Adrenal gland (tissue), 12 donors: ENCODE results near the gene USP22. TPM values are rescaled to one million over a fixed set of nuclear protein-coding genes. Genes with fewer than 3 reads are reported as not detected.

ENCODE experiments used
- DNase-seq, 7 donors: peaks; one replicate each; pipeline ENCODE4 v3.0.0-alpha.2; 2019 to 2020
- H3K27ac ChIP-seq, 5 donors: fragments of 200-600 bp; sonication (generic) in 4 of 5; 1 replicate in 3 of 5; 2 replicates in 2 of 5; pipeline versions ENCODE4 v1.5.1 to v1.8.0; 2016 to 2020; ENCODE audit warnings: mild to moderate bottlenecking in 1 of 5
- H3K27me3 ChIP-seq: fragments of 200-600 bp; 2 replicates; pipeline ENCODE4 v1.8.0; 2021
- H3K36me3 ChIP-seq, 2 donors: fragments of 200-600 bp; replicated peaks in 1 of 2; 1 replicate in 1 of 2; 2 replicates in 1 of 2; pipeline versions ENCODE4 v1.5.1 to v1.8.0; 2018 to 2022
- H3K4me1 ChIP-seq, 2 donors: fragments of 200-600 bp; replicated peaks in 1 of 2; 1 replicate in 1 of 2; 2 replicates in 1 of 2; pipeline versions ENCODE4 v1.5.1 to v1.8.0; 2018 to 2021
- H3K4me3 ChIP-seq, 4 donors: fragments of 200-600 bp; sonication (generic) in 3 of 4; one replicate each; pipeline ENCODE4 v1.5.1; 2016 to 2018
- H3K9me3 ChIP-seq, 3 donors: fragments of 200-600 bp; sonication (generic) in 1 of 3; replicated peaks in 1 of 3; 1 replicate in 2 of 3; 2 replicates in 1 of 3; pipeline versions ENCODE4 v1.5.1 to v1.8.0; 2016 to 2021
- POLR2A ChIP-seq, 2 donors: fragments of 450-650 bp; IDR thresholded peaks; one replicate each; pipeline ENCODE4 v1.6.1; 2017; ENCODE audit warnings: antibody characterized with exemption in 2 of 2, mild to moderate bottlenecking in 2 of 2, moderate library complexity in 1 of 2
- WGBS, 4 donors: extraction: QIAGEN DNeasy Blood & Tissue Kit in 2 of 4; methylation state at CpG; one replicate each; pipeline versions ENCODE4 v1.1.5 to v1.1.7; 2013 to 2017; 5-methylcytosine and 5-hydroxymethylcytosine counted together
- intact Hi-C, 2 donors: fragments of 100-400 bp; cut with DNase I; formaldehyde crosslinking; loops; one replicate each; pipeline versions ENCODE4 v1.14.1 to v1.15.0; 2022 to 2023
- polyA plus RNA-seq, 3 donors: library from polyadenylated mRNA; stranded (reverse); fragments of 200-250 nt in 2 of 3; fragments of 350-450 nt in 1 of 3; fragmentation: Illumina TruSeq in 1 of 3; extraction: RNeasy Lipid Tissue Mini Kit (QIAGEN cat#74804) in 1 of 3; gene quantifications; one replicate each; pipeline ENCODE4 v1.2.3, GENCODE V29; 2013 to 2014
- total RNA-seq, 9 donors: library from RNA; depleted of rRNA in 4 of 9; stranded (reverse); fragments of >200 nt in 4 of 9; fragments of 120-200 nt in 1 of 9; fragmentation: NEBNext Ultra II Directional in 1 of 9; extraction: Animal tissue kit (Norgen Biotek cat#: 25700) in 1 of 9; gene quantifications; one replicate each; pipeline versions ENCODE4 v1.1.0 to v1.2.4, GENCODE V29; 2013 to 2023
- TF ChIP-seq, protein P1 (sequence below), 6 experiments: fragments of 450-650 bp in 4 of 6; fragments of 200-600 bp in 2 of 6; sonication (generic) in 1 of 6; IDR thresholded peaks; 1 replicate in 5 of 6; 2 replicates in 1 of 6; pipeline versions ENCODE4 v1.5.1 to v1.8.0; 2016 to 2021; ENCODE audit warnings: antibody characterized with exemption in 6 of 6, mild to moderate bottlenecking in 2 of 6, moderate library complexity in 1 of 6
- donor health status: healthy with polysubstance abuse.
- donor health status: Bipolar disorder and iron deficiency.
- donor health status: DM: yes; HTN: yes; CAD: no.
- donor health status: DM: no; HTN: no; CAD: no.
- donor health status: DM: no; HTN: no; CAD: no.
- donor health status: DM: yes; HTN: yes; CAD: no.

USP22 gene
- total and polyA plus RNA-seq, 12 donors: 43.0 to 250 (median 223) TPM

DNA sequence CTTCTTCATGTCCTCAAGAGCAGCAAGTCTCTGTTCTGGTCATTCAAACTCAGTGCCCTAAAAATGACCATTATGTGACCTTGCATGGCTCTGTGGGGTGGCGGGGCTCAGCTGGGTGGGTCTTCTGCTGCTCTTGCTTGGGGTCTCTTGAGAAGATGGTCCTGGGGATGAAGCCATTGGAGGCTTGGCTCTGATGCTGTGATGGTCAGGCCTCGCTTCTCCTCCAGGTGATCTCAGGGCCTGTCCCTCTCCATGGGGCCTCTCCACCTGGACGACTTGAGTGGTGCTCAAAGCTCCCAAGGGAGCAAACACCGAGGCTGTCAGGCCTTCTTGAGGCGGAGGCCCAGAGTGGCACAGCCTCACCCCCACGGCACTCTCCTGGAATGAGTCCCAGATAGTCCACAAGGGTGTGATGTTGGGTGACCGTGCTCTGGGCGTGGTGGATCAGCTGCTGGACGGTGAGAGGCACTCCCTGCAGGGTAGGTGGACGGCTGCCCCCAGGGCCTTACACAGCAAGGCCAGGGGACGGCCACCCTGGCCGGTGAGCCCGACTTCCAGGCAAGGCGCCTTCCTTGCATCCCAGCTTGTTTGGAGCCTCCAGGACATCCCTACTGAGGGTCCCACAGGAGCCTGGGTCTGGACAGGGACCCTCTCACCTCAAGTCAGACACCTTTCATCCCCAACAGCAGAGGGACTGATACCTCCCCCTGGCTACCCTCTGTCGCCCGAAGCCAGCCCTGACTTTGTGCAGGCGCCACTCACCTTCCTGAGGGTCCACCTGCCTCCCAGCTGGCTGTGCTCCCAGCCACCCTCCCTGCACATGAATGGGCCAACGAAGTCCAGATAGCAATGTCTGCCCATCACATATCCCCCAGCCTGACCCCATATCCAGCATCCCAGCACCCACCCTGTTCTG is 48.7 kb downstream of the USP22 start:
- DNase-seq: peak in 2 of 7 donors; percentile 7 to 50
- Histone ChIP-seq H3K27ac (peak overlapping the region in 1 of 5 donors; percentile 41), H3K27me3 (no peaks in the 10 kb centered on the region), H3K9me3 (no peaks in the 10 kb centered on the region), H3K4me3 (no peak overlapping the region), H3K36me3 (no peaks in the 10 kb centered on the region), H3K4me1 (peaks cover 3 to 12% of the 10 kb centered on the region in 2 donors)
- TF ChIP-seq, protein P1, sequence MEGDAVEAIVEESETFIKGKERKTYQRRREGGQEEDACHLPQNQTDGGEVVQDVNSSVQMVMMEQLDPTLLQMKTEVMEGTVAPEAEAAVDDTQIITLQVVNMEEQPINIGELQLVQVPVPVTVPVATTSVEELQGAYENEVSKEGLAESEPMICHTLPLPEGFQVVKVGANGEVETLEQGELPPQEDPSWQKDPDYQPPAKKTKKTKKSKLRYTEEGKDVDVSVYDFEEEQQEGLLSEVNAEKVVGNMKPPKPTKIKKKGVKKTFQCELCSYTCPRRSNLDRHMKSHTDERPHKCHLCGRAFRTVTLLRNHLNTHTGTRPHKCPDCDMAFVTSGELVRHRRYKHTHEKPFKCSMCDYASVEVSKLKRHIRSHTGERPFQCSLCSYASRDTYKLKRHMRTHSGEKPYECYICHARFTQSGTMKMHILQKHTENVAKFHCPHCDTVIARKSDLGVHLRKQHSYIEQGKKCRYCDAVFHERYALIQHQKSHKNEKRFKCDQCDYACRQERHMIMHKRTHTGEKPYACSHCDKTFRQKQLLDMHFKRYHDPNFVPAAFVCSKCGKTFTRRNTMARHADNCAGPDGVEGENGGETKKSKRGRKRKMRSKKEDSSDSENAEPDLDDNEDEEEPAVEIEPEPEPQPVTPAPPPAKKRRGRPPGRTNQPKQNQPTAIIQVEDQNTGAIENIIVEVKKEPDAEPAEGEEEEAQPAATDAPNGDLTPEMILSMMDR (IDR thresholded peaks at IDR 0.05): no peak
- TF ChIP-seq POLR2A (IDR thresholded peaks at IDR 0.05): no peak
- intact Hi-C loops: loop anchor here in 1 of 2 donors (5.0 kb wide), 1 partner anchor 197 kb away; no protein-coding TSS in a partner anchor
- WGBS, 4 donors: 90 to 97% (median 94%) methylated on average over 10 to 18 of the region's 18 CpGs

DNA sequence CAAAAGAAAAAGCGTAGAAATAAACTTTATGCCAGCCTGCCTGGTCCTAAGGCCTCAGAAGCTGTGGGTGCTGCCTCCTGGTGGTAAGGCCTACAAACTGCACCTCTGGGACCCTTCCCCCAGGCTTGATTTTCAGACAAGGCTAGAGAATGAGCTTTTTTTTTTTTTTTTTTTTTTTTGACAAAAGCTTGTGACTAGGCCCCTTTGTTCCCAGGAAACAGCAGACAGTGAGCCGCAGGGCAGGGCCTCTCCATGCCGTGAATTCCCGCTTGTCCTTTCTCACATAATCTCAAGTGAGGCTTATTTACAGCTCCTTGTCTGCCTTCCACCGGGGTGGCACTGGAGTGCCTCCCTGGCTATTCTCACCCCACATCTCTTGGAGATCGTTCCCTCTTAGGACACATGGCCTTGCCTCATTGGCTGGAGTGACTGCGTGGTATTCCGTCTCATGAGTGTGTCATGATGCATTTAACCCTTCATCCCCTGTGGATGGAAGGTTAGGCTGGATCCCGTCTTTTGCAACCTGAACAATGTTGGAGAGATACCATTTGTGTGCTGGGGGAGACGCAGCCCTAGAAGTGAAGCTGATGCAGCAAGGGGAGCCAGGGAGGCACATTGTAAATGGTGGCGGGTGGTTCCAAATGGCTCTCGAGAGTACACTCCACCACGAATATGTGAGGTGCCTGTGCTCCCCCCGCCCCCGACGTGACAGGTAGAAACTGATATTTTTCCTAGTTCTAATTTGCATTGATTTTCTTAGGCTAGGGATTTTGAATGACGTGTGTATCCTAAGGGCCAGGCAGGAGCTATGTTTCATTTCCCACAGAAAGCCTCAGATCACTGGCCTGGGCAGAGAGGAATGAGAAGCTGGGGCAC is 49.6 kb downstream of the USP22 start:
- TF ChIP-seq, protein P1 (IDR thresholded peaks at IDR 0.05): peak; percentile 89 to 97 (median 92)
- peak in 1 of 2 donors; percentile 19 for TF ChIP-seq POLR2A (IDR thresholded peaks at IDR 0.05)
- Histone ChIP-seq H3K27me3 (no peaks in the 10 kb centered on the region), H3K27ac (peak overlapping the region in 2 of 5 donors; percentile 26 to 41), H3K4me3 (peak overlapping the region in 1 of 4 donors; percentile 9), H3K9me3 (no peaks in the 10 kb centered on the region), H3K36me3 (no peaks in the 10 kb centered on the region), H3K4me1 (peaks cover 0 to 6% of the 10 kb centered on the region in 2 donors)
- peak; percentile 65 to 92 (median 80) for DNase-seq
- intact Hi-C loops: loop anchor here in 1 of 2 donors (5.0 kb wide), 1 partner anchor 196 kb away; no protein-coding TSS in a partner anchor
- 56 to 67% (median 60%) methylated on average over 17 of the region's 17 CpGs for WGBS, 4 donors

DNA sequence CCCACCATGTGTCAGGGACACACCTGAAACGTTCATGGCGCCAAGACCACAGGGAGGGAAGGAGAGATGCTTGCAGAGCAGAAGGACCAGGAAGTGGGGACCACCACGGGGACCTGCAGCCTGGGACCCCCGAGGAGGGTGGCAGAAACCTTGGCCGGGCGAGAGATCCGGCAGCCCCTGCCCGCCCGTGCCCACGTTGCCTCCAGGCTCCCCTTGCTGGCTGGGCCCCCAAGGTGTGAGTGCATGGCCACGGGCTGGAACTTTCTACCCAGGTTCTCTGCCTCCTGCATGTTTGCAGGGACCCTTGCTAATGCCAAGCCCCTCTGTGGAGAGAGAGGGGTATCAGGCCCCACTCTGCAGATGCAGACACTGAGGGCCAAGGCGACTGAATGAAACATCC is 50.4 kb downstream of the USP22 start:
- peak in 1 of 7 donors; percentile 48 for DNase-seq

More for the DNA sequence above, 50.4 kb downstream of the USP22 start:
- TF ChIP-seq, protein P1 (IDR thresholded peaks at IDR 0.05): no peak
- no peak for TF ChIP-seq POLR2A (IDR thresholded peaks at IDR 0.05)
- H3K4me1 ChIP-seq: peaks cover 0 to 6% of the 10 kb centered on the region in 2 donors
- intact Hi-C loops: loop anchor here in 1 of 2 donors (5.0 kb wide), 1 partner anchor 195 kb away; no protein-coding TSS in a partner anchor
- H3K27ac ChIP-seq: no peak overlapping the region
- no peaks in the 10 kb centered on the region for H3K9me3 ChIP-seq
- no peaks in the 10 kb centered on the region for H3K27me3 ChIP-seq
- 55 to 78% (median 72%) methylated on average over 2 to 12 of the region's 12 CpGs for WGBS, 4 donors
- peak overlapping the region in 1 of 4 donors; percentile 9 for H3K4me3 ChIP-seq
- H3K36me3 ChIP-seq: no peaks in the 10 kb centered on the region
